IMR-90 (cell line): ENCODE data around the gene CCDC50.

Experiments
- CTCF ChIP-seq: conservative IDR thresholded peaks from 2 replicates; pipeline ENCODE4 v1.5.1; 2012; ENCODE audit warnings: mild to moderate bottlenecking, low read depth, low read length, improper control_type of control experiment
- MAZ ChIP-seq: IDR thresholded peaks from 2 replicates; pipeline ENCODE4 v1.6.1; 2012; ENCODE audit warnings: low read depth, mild to moderate bottlenecking, low read length, improper control_type of control experiment, moderate library complexity, borderline replicate concordance
- POLR2A ChIP-seq: IDR thresholded peaks from 2 replicates; pipeline ENCODE4 v1.6.1; 2012; ENCODE audit warnings: mild to moderate bottlenecking, low read depth, low read length
- RAD21 ChIP-seq: IDR thresholded peaks from 2 replicates; pipeline ENCODE4 v1.6.1; 2012; ENCODE audit warnings: low read length, improper control_type of control experiment
- RFX5 ChIP-seq: IDR thresholded peaks from 2 replicates; pipeline ENCODE4 v1.8.0; 2012; ENCODE audit warnings: low read depth, mild to moderate bottlenecking, low read length, moderate library complexity
- SMC3 ChIP-seq: fragments of 150-350 bp; IDR thresholded peaks from 2 replicates; pipeline ENCODE4 v1.6.1; 2016; ENCODE audit warnings: low read depth, mild to moderate bottlenecking, antibody characterized with exemption, low read length, moderate library complexity

DNA sequence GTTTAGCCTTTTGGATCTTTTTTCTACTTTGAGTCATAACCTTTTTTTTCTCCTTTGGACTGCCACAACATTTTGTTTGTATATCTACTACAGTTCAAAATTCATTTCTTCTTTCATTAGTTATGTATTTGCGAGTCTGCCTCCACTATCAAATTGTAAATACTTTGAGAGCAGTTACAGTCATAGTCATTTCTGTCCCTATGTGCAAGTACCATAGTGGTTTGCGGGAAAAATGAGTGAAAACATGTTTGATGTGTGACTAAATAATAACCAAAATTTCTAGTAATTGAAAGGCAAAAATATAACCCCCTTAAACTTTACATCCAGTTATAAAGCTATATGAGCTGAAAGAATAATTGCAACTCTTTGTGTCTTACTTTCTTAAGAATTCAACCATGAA is 45.8 kb upstream of the CCDC50 start:
- TF ChIP-seq CTCF (no peak), MAZ (no peak), RFX5 (no peak), POLR2A (no peak), RAD21 (no peak), SMC3 (no peak)
